ENCODE results near the gene NEK6.

- TF ChIP-seq, protein P1, sequence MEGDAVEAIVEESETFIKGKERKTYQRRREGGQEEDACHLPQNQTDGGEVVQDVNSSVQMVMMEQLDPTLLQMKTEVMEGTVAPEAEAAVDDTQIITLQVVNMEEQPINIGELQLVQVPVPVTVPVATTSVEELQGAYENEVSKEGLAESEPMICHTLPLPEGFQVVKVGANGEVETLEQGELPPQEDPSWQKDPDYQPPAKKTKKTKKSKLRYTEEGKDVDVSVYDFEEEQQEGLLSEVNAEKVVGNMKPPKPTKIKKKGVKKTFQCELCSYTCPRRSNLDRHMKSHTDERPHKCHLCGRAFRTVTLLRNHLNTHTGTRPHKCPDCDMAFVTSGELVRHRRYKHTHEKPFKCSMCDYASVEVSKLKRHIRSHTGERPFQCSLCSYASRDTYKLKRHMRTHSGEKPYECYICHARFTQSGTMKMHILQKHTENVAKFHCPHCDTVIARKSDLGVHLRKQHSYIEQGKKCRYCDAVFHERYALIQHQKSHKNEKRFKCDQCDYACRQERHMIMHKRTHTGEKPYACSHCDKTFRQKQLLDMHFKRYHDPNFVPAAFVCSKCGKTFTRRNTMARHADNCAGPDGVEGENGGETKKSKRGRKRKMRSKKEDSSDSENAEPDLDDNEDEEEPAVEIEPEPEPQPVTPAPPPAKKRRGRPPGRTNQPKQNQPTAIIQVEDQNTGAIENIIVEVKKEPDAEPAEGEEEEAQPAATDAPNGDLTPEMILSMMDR (IDR thresholded peaks at IDR 0.05 in 8 of 11, conservative IDR thresholded peaks at IDR 0.05 in 3 of 11), result no peak
- no peak for TF ChIP-seq POLR2A (IDR thresholded peaks at IDR 0.05)
Observed at GRCh38 chr9:124216474-124217176, 41.1 kb upstream of the NEK6 start.

All from spleen (tissue), 7 donors.